PC-9 (cell line): Measurements from ENCODE around the gene CXorf66.

ENCODE experiments used
- EZH2 ChIP-seq: fragments of 200-600 bp; sonication (generic); IDR thresholded peaks from 2 replicates; pipeline ENCODE4 v1.8.0; 2017; ENCODE audit warnings: antibody characterized with exemption, low read depth
- TF ChIP-seq, protein P1 (sequence below): fragments of 200-600 bp; sonication (generic); conservative IDR thresholded peaks from 2 replicates; pipeline ENCODE4 v1.6.1; 2017; ENCODE audit warnings: mixed run types, antibody characterized with exemption, mild to moderate bottlenecking, moderate library complexity

DNA sequence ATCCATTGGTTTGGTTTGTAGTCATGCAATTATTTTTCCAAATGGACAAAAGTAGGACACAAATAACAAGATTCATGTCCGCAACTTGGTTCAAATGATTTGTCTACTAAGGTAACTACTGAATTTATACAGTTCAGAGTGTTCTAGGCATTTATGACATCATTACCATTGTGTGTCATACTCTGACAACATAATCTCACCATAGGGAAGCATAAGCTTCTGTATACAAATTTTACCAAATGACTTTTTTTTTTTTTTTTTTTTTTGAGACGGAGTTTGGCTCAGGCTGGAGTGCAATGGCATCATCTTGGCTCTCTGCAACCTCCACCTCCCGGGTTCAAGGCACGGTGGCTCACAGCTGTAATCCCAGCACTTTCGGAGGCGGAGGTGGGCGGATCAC is at the start of gene CXorf66:
- no peak for TF ChIP-seq EZH2
- TF ChIP-seq, protein P1, sequence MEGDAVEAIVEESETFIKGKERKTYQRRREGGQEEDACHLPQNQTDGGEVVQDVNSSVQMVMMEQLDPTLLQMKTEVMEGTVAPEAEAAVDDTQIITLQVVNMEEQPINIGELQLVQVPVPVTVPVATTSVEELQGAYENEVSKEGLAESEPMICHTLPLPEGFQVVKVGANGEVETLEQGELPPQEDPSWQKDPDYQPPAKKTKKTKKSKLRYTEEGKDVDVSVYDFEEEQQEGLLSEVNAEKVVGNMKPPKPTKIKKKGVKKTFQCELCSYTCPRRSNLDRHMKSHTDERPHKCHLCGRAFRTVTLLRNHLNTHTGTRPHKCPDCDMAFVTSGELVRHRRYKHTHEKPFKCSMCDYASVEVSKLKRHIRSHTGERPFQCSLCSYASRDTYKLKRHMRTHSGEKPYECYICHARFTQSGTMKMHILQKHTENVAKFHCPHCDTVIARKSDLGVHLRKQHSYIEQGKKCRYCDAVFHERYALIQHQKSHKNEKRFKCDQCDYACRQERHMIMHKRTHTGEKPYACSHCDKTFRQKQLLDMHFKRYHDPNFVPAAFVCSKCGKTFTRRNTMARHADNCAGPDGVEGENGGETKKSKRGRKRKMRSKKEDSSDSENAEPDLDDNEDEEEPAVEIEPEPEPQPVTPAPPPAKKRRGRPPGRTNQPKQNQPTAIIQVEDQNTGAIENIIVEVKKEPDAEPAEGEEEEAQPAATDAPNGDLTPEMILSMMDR, result no peak
